Panc1 (cell line): ENCODE results near the gene LRRC3.

Experiments
- POLR2AphosphoS5 ChIP-seq: IDR thresholded peaks from 2 replicates; pipeline ENCODE4 v1.6.1; 2012; ENCODE audit warnings: mild to moderate bottlenecking, low read depth, low read length, moderate library complexity
- SIN3A ChIP-seq: IDR thresholded peaks from 2 replicates; pipeline ENCODE4 v1.6.1; 2012; ENCODE audit warnings: low read depth, mild to moderate bottlenecking, low read length, moderate library complexity, borderline replicate concordance; ENCODE audit not compliant: insufficient read depth
- TCF7L2 ChIP-seq: IDR thresholded peaks from 2 replicates; pipeline ENCODE4 v1.6.1; 2011; ENCODE audit warnings: mild to moderate bottlenecking, low read depth, low read length, inconsistent platforms
- TF ChIP-seq, protein P1 (sequence below): fragments of 450-650 bp; IDR thresholded peaks from 2 replicates; pipeline ENCODE4 v1.5.1; 2017; ENCODE audit warnings: mild to moderate bottlenecking
- TF ChIP-seq, protein P2 (sequence below), 2 experiments: IDR thresholded peaks; 2 replicates each; pipeline ENCODE4 v1.6.1; 2011 to 2012; ENCODE audit warnings: low read depth in 2 of 2, control low read depth in 1 of 2, low read length in 1 of 2, mild to moderate bottlenecking in 1 of 2, moderate library complexity in 1 of 2; ENCODE audit not compliant: insufficient read depth in 1 of 2

DNA sequence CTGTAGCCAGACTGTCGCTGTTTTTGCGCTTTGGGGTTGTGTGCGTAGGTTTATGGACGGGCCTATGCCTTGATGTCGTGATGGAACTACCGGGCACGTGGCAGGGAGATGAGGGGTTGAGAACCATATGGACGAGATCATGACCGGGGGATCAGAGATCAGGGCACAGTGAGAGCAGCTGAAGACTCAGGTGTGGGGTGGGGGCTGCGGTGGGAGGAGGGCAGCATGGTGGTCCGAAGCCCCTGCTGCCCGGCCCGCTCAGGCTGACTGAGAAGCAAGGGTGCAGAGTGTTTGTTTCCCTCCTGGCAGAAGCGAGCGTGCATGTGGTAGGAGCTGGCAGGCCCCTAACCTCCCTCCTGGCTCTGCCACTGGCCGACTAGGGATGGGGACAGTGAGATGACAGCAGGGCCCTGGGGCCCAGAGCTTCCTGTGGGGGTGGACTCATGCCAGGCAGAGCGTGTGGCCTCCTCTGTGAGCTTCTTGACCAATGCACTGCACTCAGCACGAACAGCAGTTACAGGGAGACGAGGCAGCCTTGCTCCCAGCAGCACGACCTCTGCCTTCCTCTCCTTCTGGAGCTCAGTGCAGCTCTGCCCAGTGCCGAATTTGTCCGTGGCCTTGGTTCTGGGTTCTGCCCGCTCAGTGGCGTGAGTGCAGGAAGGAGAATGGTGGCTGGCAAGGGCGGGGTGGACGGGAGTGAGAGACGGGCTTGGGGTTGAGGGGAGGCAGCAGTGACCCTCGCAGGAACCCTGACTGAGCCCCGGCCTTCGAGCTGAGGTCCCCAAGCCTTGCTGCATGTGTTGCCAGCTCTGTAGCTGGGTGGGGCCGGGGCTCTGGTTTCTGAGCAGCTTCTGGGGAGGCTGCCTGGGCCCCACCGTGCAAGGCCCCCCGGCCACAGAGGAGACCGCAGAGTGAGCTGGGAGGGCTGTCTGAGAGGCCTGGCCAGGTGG, 22.2 kb upstream of the LRRC3 start:
- TF ChIP-seq, protein P1, sequence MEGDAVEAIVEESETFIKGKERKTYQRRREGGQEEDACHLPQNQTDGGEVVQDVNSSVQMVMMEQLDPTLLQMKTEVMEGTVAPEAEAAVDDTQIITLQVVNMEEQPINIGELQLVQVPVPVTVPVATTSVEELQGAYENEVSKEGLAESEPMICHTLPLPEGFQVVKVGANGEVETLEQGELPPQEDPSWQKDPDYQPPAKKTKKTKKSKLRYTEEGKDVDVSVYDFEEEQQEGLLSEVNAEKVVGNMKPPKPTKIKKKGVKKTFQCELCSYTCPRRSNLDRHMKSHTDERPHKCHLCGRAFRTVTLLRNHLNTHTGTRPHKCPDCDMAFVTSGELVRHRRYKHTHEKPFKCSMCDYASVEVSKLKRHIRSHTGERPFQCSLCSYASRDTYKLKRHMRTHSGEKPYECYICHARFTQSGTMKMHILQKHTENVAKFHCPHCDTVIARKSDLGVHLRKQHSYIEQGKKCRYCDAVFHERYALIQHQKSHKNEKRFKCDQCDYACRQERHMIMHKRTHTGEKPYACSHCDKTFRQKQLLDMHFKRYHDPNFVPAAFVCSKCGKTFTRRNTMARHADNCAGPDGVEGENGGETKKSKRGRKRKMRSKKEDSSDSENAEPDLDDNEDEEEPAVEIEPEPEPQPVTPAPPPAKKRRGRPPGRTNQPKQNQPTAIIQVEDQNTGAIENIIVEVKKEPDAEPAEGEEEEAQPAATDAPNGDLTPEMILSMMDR: no peak
- TF ChIP-seq POLR2AphosphoS5 (no peak), SIN3A (no peak), TCF7L2 (no peak)
- TF ChIP-seq, protein P2, sequence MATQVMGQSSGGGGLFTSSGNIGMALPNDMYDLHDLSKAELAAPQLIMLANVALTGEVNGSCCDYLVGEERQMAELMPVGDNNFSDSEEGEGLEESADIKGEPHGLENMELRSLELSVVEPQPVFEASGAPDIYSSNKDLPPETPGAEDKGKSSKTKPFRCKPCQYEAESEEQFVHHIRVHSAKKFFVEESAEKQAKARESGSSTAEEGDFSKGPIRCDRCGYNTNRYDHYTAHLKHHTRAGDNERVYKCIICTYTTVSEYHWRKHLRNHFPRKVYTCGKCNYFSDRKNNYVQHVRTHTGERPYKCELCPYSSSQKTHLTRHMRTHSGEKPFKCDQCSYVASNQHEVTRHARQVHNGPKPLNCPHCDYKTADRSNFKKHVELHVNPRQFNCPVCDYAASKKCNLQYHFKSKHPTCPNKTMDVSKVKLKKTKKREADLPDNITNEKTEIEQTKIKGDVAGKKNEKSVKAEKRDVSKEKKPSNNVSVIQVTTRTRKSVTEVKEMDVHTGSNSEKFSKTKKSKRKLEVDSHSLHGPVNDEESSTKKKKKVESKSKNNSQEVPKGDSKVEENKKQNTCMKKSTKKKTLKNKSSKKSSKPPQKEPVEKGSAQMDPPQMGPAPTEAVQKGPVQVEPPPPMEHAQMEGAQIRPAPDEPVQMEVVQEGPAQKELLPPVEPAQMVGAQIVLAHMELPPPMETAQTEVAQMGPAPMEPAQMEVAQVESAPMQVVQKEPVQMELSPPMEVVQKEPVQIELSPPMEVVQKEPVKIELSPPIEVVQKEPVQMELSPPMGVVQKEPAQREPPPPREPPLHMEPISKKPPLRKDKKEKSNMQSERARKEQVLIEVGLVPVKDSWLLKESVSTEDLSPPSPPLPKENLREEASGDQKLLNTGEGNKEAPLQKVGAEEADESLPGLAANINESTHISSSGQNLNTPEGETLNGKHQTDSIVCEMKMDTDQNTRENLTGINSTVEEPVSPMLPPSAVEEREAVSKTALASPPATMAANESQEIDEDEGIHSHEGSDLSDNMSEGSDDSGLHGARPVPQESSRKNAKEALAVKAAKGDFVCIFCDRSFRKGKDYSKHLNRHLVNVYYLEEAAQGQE (IDR thresholded peaks at IDR 0.05; ENCODE audit: insufficient read depth in 1 of 2, low read depth in 2 of 2, low read length in 1 of 2): no peak
